Erythroblast (primary cell): Measurements from ENCODE around the gene NCR3LG1.

ENCODE experiments used
- DNase-seq, 2 experiments: peaks; one replicate each; lab custom pipeline; 2025; lab: John Stamatoyannopoulos, UW
- GATA1 ChIP-seq: IDR thresholded peaks from 2 replicates; pipeline ENCODE4 v1.6.1; 2011; ENCODE audit warnings: low read depth, mild to moderate bottlenecking, control low read depth, low read length, moderate library complexity
- POLR2A ChIP-seq: IDR thresholded peaks from 2 replicates; pipeline ENCODE4 v1.6.1; 2011; ENCODE audit warnings: mild to moderate bottlenecking, low read length

The NCR3LG1 gene, protein sequence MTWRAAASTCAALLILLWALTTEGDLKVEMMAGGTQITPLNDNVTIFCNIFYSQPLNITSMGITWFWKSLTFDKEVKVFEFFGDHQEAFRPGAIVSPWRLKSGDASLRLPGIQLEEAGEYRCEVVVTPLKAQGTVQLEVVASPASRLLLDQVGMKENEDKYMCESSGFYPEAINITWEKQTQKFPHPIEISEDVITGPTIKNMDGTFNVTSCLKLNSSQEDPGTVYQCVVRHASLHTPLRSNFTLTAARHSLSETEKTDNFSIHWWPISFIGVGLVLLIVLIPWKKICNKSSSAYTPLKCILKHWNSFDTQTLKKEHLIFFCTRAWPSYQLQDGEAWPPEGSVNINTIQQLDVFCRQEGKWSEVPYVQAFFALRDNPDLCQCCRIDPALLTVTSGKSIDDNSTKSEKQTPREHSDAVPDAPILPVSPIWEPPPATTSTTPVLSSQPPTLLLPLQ

DNA sequence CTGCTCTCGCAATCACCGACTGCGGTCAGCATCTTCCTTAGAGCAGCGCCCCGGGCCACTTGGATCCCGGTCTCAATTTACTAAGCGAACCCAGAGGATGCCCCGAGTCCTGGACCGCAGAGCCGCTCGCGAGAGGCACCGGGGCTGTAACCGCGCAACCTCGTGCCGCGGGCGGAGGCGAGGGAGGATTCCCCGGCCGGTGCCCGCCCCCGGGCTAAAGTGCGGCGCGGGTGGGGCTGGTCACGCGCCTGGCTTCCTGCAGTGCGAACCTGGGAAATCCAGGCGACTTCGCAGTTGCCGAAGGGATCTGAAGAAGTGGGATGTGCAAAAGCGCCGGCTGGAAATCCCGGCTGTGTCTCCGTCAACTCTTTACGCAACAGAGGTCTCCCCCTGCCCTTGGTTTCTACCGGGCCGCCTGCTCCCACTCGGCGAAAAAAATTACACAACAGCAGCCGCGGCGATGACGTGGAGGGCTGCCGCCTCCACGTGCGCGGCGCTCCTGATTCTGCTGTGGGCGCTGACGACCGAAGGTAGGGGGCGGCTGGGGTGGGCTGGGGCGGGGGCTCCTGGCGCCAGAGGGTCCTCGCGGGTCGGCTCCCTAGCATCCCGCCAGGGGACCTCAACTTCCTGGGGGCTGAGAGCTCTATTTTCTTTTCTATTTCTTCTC, at the start of gene NCR3LG1:
NCR3LG1 (plus strand) TSS at position 291 of the 667 bp plus-strand sequence; CDS start at position 461, 170 bp downstream.
- TF ChIP-seq GATA1 (no peak), POLR2A (peak; percentile 42)
- peak; percentile 61 to 76 for DNase-seq

DNA sequence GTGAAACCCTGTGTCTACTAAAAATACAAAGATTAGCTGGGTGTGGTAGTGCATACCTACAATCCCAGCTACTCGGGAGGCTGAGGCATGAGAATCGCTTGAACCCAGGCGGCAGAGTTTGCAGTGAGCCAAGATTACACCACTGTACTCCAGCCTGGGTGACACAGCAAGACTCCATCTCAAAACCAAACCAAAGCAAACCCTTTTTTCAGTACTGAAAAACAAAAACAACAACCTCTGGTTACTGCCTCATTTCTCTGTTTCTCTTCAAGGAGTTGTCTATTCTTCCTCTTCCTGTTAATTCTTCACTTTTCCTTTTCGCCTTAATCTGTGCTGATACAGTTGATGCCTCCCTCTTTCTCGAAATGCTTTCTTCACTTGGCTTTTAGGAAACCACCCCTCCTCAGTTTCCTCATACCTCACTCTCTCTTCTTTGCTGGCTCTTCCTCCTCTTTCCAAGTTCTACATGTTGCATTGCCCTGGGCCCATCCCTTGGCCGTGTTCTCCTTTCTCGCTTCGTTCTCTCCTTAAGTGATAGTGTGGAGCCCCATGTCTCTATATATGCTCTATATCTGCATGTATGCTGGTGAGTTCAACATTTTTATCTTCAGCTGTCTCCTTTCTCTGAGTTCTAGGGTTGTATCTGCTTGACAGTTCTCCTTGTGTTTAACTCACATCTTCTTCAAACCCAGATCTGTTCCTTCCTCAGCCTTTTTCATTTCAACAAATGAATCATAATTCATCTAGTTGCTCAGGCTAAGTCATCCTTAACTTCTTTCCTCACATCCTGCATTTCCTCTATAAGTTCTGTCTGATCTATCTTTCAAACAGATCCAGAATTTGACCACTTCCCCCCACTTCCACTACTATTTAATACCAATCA, 38.0 kb upstream of the NCR3LG1 start:
- no peak for TF ChIP-seq POLR2A
- TF ChIP-seq GATA1 = no peak
- no peak for DNase-seq

DNA sequence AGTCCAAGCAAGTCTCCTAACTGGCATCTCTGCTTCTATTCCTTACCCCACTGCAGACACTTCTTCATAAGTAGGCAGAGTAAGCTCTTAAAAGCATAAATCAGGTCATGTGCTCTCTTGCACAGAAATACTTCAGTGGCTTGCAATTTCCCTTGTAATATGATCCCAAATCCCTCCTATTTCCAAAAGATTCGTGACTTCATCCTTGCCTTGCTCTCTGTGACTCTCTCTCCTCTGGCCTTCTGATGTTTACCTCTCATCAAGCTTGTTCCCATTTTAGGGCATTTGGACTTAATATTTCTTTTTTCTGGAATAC, 37.4 kb upstream of the NCR3LG1 start:
- TF ChIP-seq POLR2A = no peak
- no peak for TF ChIP-seq GATA1

GRCh38 chr11:17314904-17315426, 36.6 kb upstream of the NCR3LG1 start:
- TF ChIP-seq GATA1 (no peak), POLR2A (no peak)
- no peak for DNase-seq

More for the DNA sequence above, 37.4 kb upstream of the NCR3LG1 start:
- no peak for DNase-seq

GRCh38 chr11:17328871-17329494, 22.6 kb upstream of the NCR3LG1 start:
- DNase-seq = peak; percentile 32 to 37
- TF ChIP-seq GATA1 = no peak
- TF ChIP-seq POLR2A = no peak

- no peak for TF ChIP-seq GATA1
- TF ChIP-seq POLR2A = no peak
- DNase-seq = no peak
Measured at GRCh38 chr11:17331669-17332068, 19.9 kb upstream of the NCR3LG1 start.

- TF ChIP-seq POLR2A (no peak), GATA1 (no peak)
- DNase-seq = no peak
Measured at GRCh38 chr11:17333799-17334586, 17.6 kb upstream of the NCR3LG1 start.

- DNase-seq = no peak
- no peak for TF ChIP-seq GATA1
- no peak for TF ChIP-seq POLR2A
Measured at GRCh38 chr11:17343257-17343656, 8.3 kb upstream of the NCR3LG1 start.

GRCh38 chr11:17343907-17344306, 7.7 kb upstream of the NCR3LG1 start:
- peak; percentile 15 to 33 for DNase-seq
- TF ChIP-seq POLR2A (no peak), GATA1 (no peak)

DNA sequence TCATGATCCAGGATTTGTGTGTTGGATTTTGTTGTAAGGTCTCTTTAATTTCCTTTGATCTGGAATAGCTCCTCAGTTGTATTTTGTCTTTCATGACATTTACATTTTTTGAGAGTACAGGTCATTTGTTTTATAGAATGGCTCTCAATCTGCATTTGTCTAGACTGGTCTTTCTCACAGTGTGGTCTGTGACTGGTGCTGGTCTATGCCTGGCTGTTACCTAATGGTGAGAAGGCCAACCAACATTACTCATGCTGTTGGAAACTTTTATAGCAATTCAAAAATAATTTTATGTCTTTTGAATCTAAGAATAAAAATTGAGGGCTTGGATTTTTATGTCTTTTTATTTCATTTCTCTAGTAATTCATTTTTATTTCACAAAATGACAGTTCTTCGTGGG, 3.9 kb upstream of the NCR3LG1 start:
- DNase-seq = no peak
- no peak for TF ChIP-seq POLR2A
- TF ChIP-seq GATA1 = no peak

GRCh38 chr11:17350455-17351171, 987 bp upstream of the NCR3LG1 start:
- DNase-seq = no peak
- TF ChIP-seq POLR2A = no peak
- no peak for TF ChIP-seq GATA1

DNA sequence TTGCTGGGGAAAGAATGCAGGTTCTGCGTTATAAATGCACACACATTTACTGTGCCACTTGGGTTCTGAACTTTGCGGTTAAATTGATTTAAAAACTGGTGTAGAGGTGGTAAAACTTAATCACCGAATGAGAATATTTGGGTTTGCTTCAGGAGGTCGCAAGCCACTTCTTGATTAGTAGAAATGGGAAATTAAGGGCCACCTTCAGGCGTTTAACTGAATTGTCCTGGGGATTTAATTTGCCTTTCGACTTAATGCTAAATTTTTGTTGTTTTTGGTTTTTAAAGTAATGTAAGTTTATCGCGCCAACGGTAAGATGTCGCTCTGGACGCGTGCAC, 459 bp upstream of the NCR3LG1 start:
- no peak for DNase-seq
- TF ChIP-seq GATA1 (no peak), POLR2A (no peak)
